ENCODE data around the gene MIA2. TPM values are rescaled to one million over a fixed set of nuclear protein-coding genes. Genes with fewer than 3 reads are reported as not detected.

The MIA2 gene
- total and polyA plus RNA-seq, 2 experiments from 2014 or later = 9.5 to 10.9 TPM

- peaks cover 3% of the 10 kb centered on the region for H3K27me3 Mint-ChIP-seq (ENCODE audit: insufficient read depth, low read depth, poor library complexity)
- Histone ChIP-seq H2AFZ (no peak overlapping the region), H3K79me2 (replicated peaks; ENCODE audit: insufficient read depth) (no peaks in the 10 kb centered on the region), H3K36me3 (ENCODE audit: insufficient read depth) (no peaks in the 10 kb centered on the region), H3K4me1 (ENCODE audit: insufficient read depth) (no peaks in the 10 kb centered on the region), H3K4me2 (no peak overlapping the region), H3K27me3 (ENCODE audit: insufficient read depth) (no peaks in the 10 kb centered on the region), H3K4me3 (no peak overlapping the region), H3F3A (replicated peaks; ENCODE audit: low read depth) (no peaks in the 10 kb centered on the region), H3K9me2 (ENCODE audit: insufficient read depth) (no peaks in the 10 kb centered on the region), H4K20me1 (replicated peaks; ENCODE audit: insufficient read depth) (no peaks in the 10 kb centered on the region), H3K27ac (ENCODE audit: low read depth) (no peak overlapping the region)
- H3K4me1 Mint-ChIP-seq = peaks cover 5% of the 10 kb centered on the region; the same call in 2 of the 3 replicates
- ATAC-seq (no peak), DNase-seq (ENCODE audit: low spot score) (peak; percentile 10)
- no peaks in the 10 kb centered on the region for H3K9me3 Mint-ChIP-seq
- no peak overlapping the region for H3K27ac Mint-ChIP-seq
- no peak for TF ChIP-seq CTCF (conservative IDR thresholded peaks at IDR 0.05; ENCODE audit: low read depth in 2 of 2)
- no peak for TF ChIP-seq REST (IDR thresholded peaks at IDR 0.05; ENCODE audit: unreplicated experiment)
- no peak for TF ChIP-seq EZH2phosphoT487 (IDR thresholded peaks at IDR 0.05; ENCODE audit: unreplicated experiment)
- no peak for TF ChIP-seq CREB1 (CRISPR knock-in tag; IDR thresholded peaks at IDR 0.05; ENCODE audit: low read depth)
- TF ChIP-seq ZNF331 (CRISPR knock-in tag; IDR thresholded peaks at IDR 0.05; ENCODE audit: low read depth) = no peak
- no peak for TF ChIP-seq JUNB (IDR thresholded peaks at IDR 0.05; ENCODE audit: unreplicated experiment)
- no peak for TF ChIP-seq ZNF114 (CRISPR knock-in tag; IDR thresholded peaks at IDR 0.05)
- no peak for TF ChIP-seq ETS1 (IDR thresholded peaks at IDR 0.05)
- no peak for TF ChIP-seq NANOG (IDR thresholded peaks at IDR 0.05; ENCODE audit: borderline replicate concordance)
- no peak for TF ChIP-seq STAT1 (IDR thresholded peaks at IDR 0.05; ENCODE audit: unreplicated experiment)
- TF ChIP-seq ZNF462 (CRISPR knock-in tag; IDR thresholded peaks at IDR 0.05) = no peak
- no peak for TF ChIP-seq EZH2 (IDR thresholded peaks at IDR 0.05; ENCODE audit: low read depth, unreplicated experiment)
- TF ChIP-seq POLR2AphosphoS5 (IDR thresholded peaks at IDR 0.05; ENCODE audit: low read depth) = no peak
- H3K36me3 Mint-ChIP-seq (ENCODE audit: low read depth) = no peaks in the 10 kb centered on the region
- H3K4me3 Mint-ChIP-seq = no peak overlapping the region
Observed at GRCh38 chr14:39393289-39393688, 159.6 kb downstream of the MIA2 start.
